K562 (cell line): Measurements from ENCODE around the gene PIF1. TPM values are rescaled to one million over a fixed set of nuclear protein-coding genes. Genes with fewer than 3 reads are reported as not detected.
"Not testable (repeated sequence)": the region's sequence is repeated elsewhere in the genome, so short reads cannot be mapped to it uniquely, and the experiment has no call there.

ENCODE experiments used
- ATAC-seq: fragments of 200-7000 bp; cut with Tn5 transposase; 3 replicates; pipeline ENCODE4 v1.9.1; 2020; ENCODE audit warnings: moderate library complexity
- BruUV-seq: library from RNA; stranded (reverse); fragments of 400-500 nt; replicated peaks from 2 replicates; lab custom pipeline; 2021; lab: Mats Ljungman, UMichigan
- CTCF ChIA-PET: fragments of 300-600 bp; formaldehyde crosslinking; extraction: SDS; loops from one replicate; lab custom pipeline; 2021; ENCODE audit warnings: low intra/inter-chr PET ratio; lab: Yijun Ruan, JAX
- POLR2A ChIA-PET: fragments of 300-600, 350-650 bp; sonication (Branson Sonifier 250); formaldehyde crosslinking; extraction: SDS; loops from one replicate; lab custom pipeline; 2021; ENCODE audit warnings: antibody characterized with exemption, inconsistent platforms; lab: Yijun Ruan, JAX
- DNase-seq, 4 experiments: peaks; one replicate each; pipeline versions ENCODE4 v3.0.0 to v3.0.0-alpha.2; 2011 to 2018; ENCODE audit warnings: low spot score in 3 of 4, mixed read lengths in 3 of 4; ENCODE audit errors: extremely low read depth in 1 of 4
- FAIRE-seq: peaks from 2 replicates; lab custom pipeline; 2011; peaks lifted over from hg19 to GRCh38; lab: Jason Lieb, UNC
- H2AFZ ChIP-seq: 2 replicates; pipeline ENCODE4 v1.6.0; 2011; ENCODE audit warnings: low read depth, low read length, control low read depth, inconsistent platforms
- H3K27ac ChIP-seq: fragments of 200-600 bp; 3 replicates; pipeline ENCODE4 v1.8.0; 2011; ENCODE audit warnings: low read depth, mild to moderate bottlenecking, control low read depth, inconsistent platforms, low read length, moderate library complexity, mixed read lengths; ENCODE audit errors: extremely low read depth
- H3K27me3 ChIP-seq, 2 experiments: fragments of 300-600 bp in 1 of 2; 2 replicates in 1 of 2; 3 replicates in 1 of 2; pipeline versions ENCODE4 v1.6.0 to v1.8.0; 2011; ENCODE audit warnings: inconsistent platforms in 2 of 2, low read length in 2 of 2, mild to moderate bottlenecking in 1 of 2, mixed read lengths in 1 of 2, moderate library complexity in 1 of 2; ENCODE audit not compliant: control insufficient read depth in 2 of 2, insufficient read depth in 2 of 2
- H3K36me3 ChIP-seq: fragments of 300-600 bp; 3 replicates; pipeline ENCODE4 v1.8.0; 2011; ENCODE audit warnings: mild to moderate bottlenecking, low read length, inconsistent platforms; ENCODE audit not compliant: control insufficient read depth, insufficient read depth
- H3K4me1 ChIP-seq, 2 experiments: fragments of 200-600 bp in 1 of 2; replicated peaks in 1 of 2; 2 replicates in 1 of 2; 3 replicates in 1 of 2; pipeline versions ENCODE4 v1.5.1 to v1.8.0; 2011; ENCODE audit warnings: inconsistent platforms in 2 of 2, low read length in 2 of 2, mild to moderate bottlenecking in 1 of 2, mixed read lengths in 1 of 2, moderate library complexity in 1 of 2; ENCODE audit not compliant: control insufficient read depth in 2 of 2, insufficient read depth in 2 of 2
- H3K4me2 ChIP-seq: 2 replicates; pipeline ENCODE4 v1.6.1; 2011; ENCODE audit warnings: low read length, control low read depth, inconsistent platforms, mixed read lengths; ENCODE audit not compliant: insufficient read depth
- H3K4me3 ChIP-seq: fragments of 200-600 bp; sonication (generic), shearing (Covaris generic); 2 replicates; pipeline ENCODE4 v1.5.1; 2016; ENCODE audit warnings: control low read depth, inconsistent platforms
- H3K79me2 ChIP-seq: fragments of 200-600 bp; 3 replicates; pipeline ENCODE4 v1.8.0; 2011; ENCODE audit warnings: low read length, inconsistent platforms; ENCODE audit not compliant: control insufficient read depth, insufficient read depth
- H3K9ac ChIP-seq, 2 experiments: 2 replicates each; pipeline versions ENCODE4 v1.6.0 to v1.6.1; 2011; ENCODE audit warnings: low read depth in 2 of 2, low read length in 2 of 2, control low read depth in 1 of 2, inconsistent platforms in 1 of 2, mild to moderate bottlenecking in 1 of 2, mixed read lengths in 1 of 2; ENCODE audit not compliant: insufficient read depth in 1 of 2
- H3K9me1 ChIP-seq: one replicate; pipeline ENCODE4 v1.6.0; 2011; ENCODE audit warnings: inconsistent platforms, mild to moderate bottlenecking, low read length, moderate library complexity; ENCODE audit not compliant: control insufficient read depth, insufficient read depth
- H3K9me3 ChIP-seq: replicated peaks from 2 replicates; pipeline ENCODE4 v1.5.1; 2011; ENCODE audit warnings: low read depth, low read length, inconsistent platforms; ENCODE audit not compliant: control insufficient read depth, insufficient read depth
- H4K20me1 ChIP-seq: replicated peaks from 2 replicates; pipeline ENCODE4 v1.6.1; 2011; ENCODE audit warnings: low read length, inconsistent platforms, mixed read lengths; ENCODE audit not compliant: control insufficient read depth, insufficient read depth
- FOXP4 ChIP-seq: sonication (generic); formaldehyde crosslinking; IDR thresholded peaks from 2 replicates; pipeline ENCODE4 v1.8.0; 2022; ENCODE audit warnings: mild to moderate bottlenecking, missing genetic modification reagents, borderline replicate concordance
- HCFC1 ChIP-seq: IDR thresholded peaks from 2 replicates; pipeline ENCODE4 v1.6.1; 2012; ENCODE audit warnings: low read depth, low read length, improper control_type of control experiment
- RCOR1 ChIP-seq, 2 experiments: IDR thresholded peaks; 2 replicates each; pipeline ENCODE4 v1.6.1; 2012; ENCODE audit warnings: low read depth in 2 of 2, low read length in 2 of 2, borderline replicate concordance in 1 of 2, improper control_type of control experiment in 1 of 2
- ZNF121 ChIP-seq: sonication (generic); formaldehyde crosslinking; conservative IDR thresholded peaks from 2 replicates; pipeline ENCODE4 v1.8.0; 2022; ENCODE audit warnings: missing genetic modification reagents
- WGBS: fragments of 100-300 bp; shearing (Covaris generic); methylation state at CpG from one replicate; pipeline ENCODE4 v1.1.6; 2016; ENCODE audit warnings: low coverage, mixed read lengths; ENCODE audit not compliant: insufficient coverage; ENCODE audit errors: missing lambda C conversion rate; 5-methylcytosine and 5-hydroxymethylcytosine counted together
- in situ Hi-C: fragments of 300-500 bp; cut with MboI; formaldehyde crosslinking; loops from 4 replicates; pipeline ENCODE4 v1.15.0; 2018; ENCODE audit warnings: inconsistent platforms, mixed read lengths
- intact Hi-C: fragments of 100-400 bp; cut with micrococcal nuclease; formaldehyde crosslinking; loops from 2 replicates; pipeline ENCODE4 v1.14.2; 2022
- polyA plus RNA-seq, 8 experiments: library from polyadenylated mRNA; depleted of rRNA in 4 of 8; stranded (reverse) in 5 of 8; unstranded in 3 of 8; fragments of >200 nt; fragmentation: Nextera tagmentation in 2 of 8; fragmentation: Illumina TruSeq in 1 of 8; extraction: Ambion mirVana in 2 of 8; extraction: Trizol in 1 of 8; gene quantifications; 2 replicates each; pipeline versions ENCODE4 v1.2.1 to v1.2.3, GENCODE V29; 2011 to 2014; ENCODE audit warnings: inconsistent platforms in 1 of 8, missing spikeins in 1 of 8
- total RNA-seq, 7 experiments: library from RNA; depleted of rRNA in 6 of 7; stranded (reverse); fragments of >200 nt in 6 of 7; fragmentation: Illumina TruSeq in 2 of 7; extraction: Trizol in 2 of 7; gene quantifications; 2 replicates each; pipeline versions ENCODE4 v1.2.1 to v1.2.3, GENCODE V29; 2011 to 2021; ENCODE audit warnings: low replicate concordance in 1 of 7

Gene PIF1
- total and polyA plus RNA-seq, 9 of the 15 experiments (the other 6 are each of a cell fraction or from before 2014, with no cell fraction given): 1.1 to 37.9 (median 11.5) TPM

GRCh38 chr15:64803526-64803925, 21.9 kb downstream of the PIF1 start (continued):
- 0 out of 4 replicates have a peak, but pooled peaks of 1 of the 2 experiments have one; percentile 26 for TF ChIP-seq RCOR1 (IDR thresholded peaks at IDR 0.05; ENCODE audit: borderline replicate concordance in 1 of 2, low read depth in 2 of 2, low read length in 2 of 2)
- TF ChIP-seq, all 486 proteins: peak for 6

- Histone ChIP-seq H3K4me1 (peaks cover 4 to 7% of the 10 kb centered on the region in 2 experiments; a peak in 3 of 5 replicates), H3K4me2 (no peak overlapping the region), H2AFZ (no peak overlapping the region), H3K36me3 (no peaks in the 10 kb centered on the region), H3K4me3 (no peak overlapping the region), H3K9me1 (no peaks in the 10 kb centered on the region), H3K9me3 (no peaks in the 10 kb centered on the region), H4K20me1 (no peaks in the 10 kb centered on the region; the same call in none of the 2 replicates), H3K27ac (no peak overlapping the region), H3K27me3 (0 out of 5 replicates have a peak, but pooled peaks cover 0 to 2% of the 10 kb centered on the region in 2 experiments), H3K9ac (no peak overlapping the region), H3K79me2 (no peaks in the 10 kb centered on the region)
- WGBS: 15% methylated on average over 2 of the region's 2 CpGs
- BruUV-seq: no TSS peak
- TF ChIP-seq HCFC1 (no peak), ZNF121 (CRISPR knock-in tag) (peak; percentile 57; the same call in 1 of the 2 replicates), FOXP4 (CRISPR knock-in tag) (no peak)
- ChIA-PET CTCF (no interaction called here), POLR2A (no interaction called here)
- no peak for FAIRE-seq
- in situ Hi-C loops: no loop called here
- no peak for ATAC-seq
- intact Hi-C loops: no loop called here
- no peak for DNase-seq
Observed at GRCh38 chr15:64800476-64800875, 25.0 kb downstream of the PIF1 start.

GRCh38 chr15:64798905-64799304, 26.5 kb downstream of the PIF1 start:
- H3K9me1 ChIP-seq, H3K79me2 ChIP-seq, H3K9me3 ChIP-seq, intact Hi-C loops, H3K4me3 ChIP-seq, BruUV-seq, H3K4me1 ChIP-seq, in situ Hi-C loops, H3K9ac ChIP-seq, FAIRE-seq, H4K20me1 ChIP-seq, H2AFZ ChIP-seq, H3K27me3 ChIP-seq, DNase-seq, H3K4me2 ChIP-seq, H3K36me3 ChIP-seq, CTCF ChIA-PET, POLR2A ChIA-PET, ATAC-seq, H3K27ac ChIP-seq: not testable (repeated sequence)
- WGBS: no CpG with 5 or more reads among the region's 29 CpGs

- intact Hi-C loops, BruUV-seq, DNase-seq, H3K9ac ChIP-seq, H2AFZ ChIP-seq, H3K9me1 ChIP-seq, H4K20me1 ChIP-seq, H3K36me3 ChIP-seq, ATAC-seq, H3K4me3 ChIP-seq, H3K9me3 ChIP-seq, in situ Hi-C loops, H3K4me1 ChIP-seq, H3K27me3 ChIP-seq, H3K27ac ChIP-seq, H3K79me2 ChIP-seq, H3K4me2 ChIP-seq, FAIRE-seq: not testable (repeated sequence)
- 16% methylated on average over 6 of the region's 9 CpGs for WGBS
- POLR2A ChIA-PET: interaction anchor here (1.0 kb wide), 2 partner anchors 14 to 30 kb away, joined by 3 read pairs; partner anchors contain the start of gene PIF1
- CTCF ChIA-PET: interaction anchor here (0.6 kb wide), 1 partner anchor 175 kb away, joined by 3 read pairs; no protein-coding TSS in a partner anchor
Observed at GRCh38 chr15:64795921-64796320, 29.5 kb downstream of the PIF1 start.
